Muscle layer of colon (tissue), 2 donors: ENCODE measurements around the gene BCL2L15.

Experiments used
- H3K27ac ChIP-seq: one replicate; pipeline ENCODE4 v1.7.0; 2013; ENCODE audit warnings: low read depth, mild to moderate bottlenecking, low read length, moderate library complexity
- H3K27me3 ChIP-seq, 2 donors: one replicate each; pipeline ENCODE4 v1.7.0; 2013; ENCODE audit warnings: low read length in 2 of 2, mild to moderate bottlenecking in 2 of 2; ENCODE audit not compliant: insufficient read depth in 2 of 2, control insufficient read depth in 1 of 2
- H3K36me3 ChIP-seq: one replicate; pipeline ENCODE4 v1.7.0; 2013; ENCODE audit warnings: mild to moderate bottlenecking, low read length; ENCODE audit not compliant: insufficient read depth
- H3K4me1 ChIP-seq: one replicate; pipeline ENCODE4 v1.7.0; 2013; ENCODE audit warnings: mild to moderate bottlenecking, low read length; ENCODE audit not compliant: insufficient read depth
- H3K4me3 ChIP-seq, 2 donors: one replicate each; pipeline ENCODE4 v1.7.0; 2013; ENCODE audit warnings: low read length in 2 of 2, low read depth in 1 of 2, mild to moderate bottlenecking in 1 of 2, moderate library complexity in 1 of 2
- H3K9ac ChIP-seq: one replicate; pipeline ENCODE4 v1.7.0; 2013; ENCODE audit warnings: low read length
- H3K9me3 ChIP-seq: one replicate; pipeline ENCODE4 v1.7.0; 2013; ENCODE audit warnings: mild to moderate bottlenecking, low read length
- donor health status: abdominal sarcoma.
- donor health status: Adenocarcinoma of cecum.

The BCL2L15 gene

GRCh38 chr1:113849072-113849471 is 38.3 kb downstream of the BCL2L15 start:
- no peak overlapping the region for H3K27ac ChIP-seq
- H3K9me3 ChIP-seq = no peaks in the 10 kb centered on the region
- no peaks in the 10 kb centered on the region for H3K27me3 ChIP-seq
- H3K9ac ChIP-seq = no peak overlapping the region
- no peak overlapping the region for H3K4me3 ChIP-seq
- no peaks in the 10 kb centered on the region for H3K4me1 ChIP-seq
- no peaks in the 10 kb centered on the region for H3K36me3 ChIP-seq

DNA sequence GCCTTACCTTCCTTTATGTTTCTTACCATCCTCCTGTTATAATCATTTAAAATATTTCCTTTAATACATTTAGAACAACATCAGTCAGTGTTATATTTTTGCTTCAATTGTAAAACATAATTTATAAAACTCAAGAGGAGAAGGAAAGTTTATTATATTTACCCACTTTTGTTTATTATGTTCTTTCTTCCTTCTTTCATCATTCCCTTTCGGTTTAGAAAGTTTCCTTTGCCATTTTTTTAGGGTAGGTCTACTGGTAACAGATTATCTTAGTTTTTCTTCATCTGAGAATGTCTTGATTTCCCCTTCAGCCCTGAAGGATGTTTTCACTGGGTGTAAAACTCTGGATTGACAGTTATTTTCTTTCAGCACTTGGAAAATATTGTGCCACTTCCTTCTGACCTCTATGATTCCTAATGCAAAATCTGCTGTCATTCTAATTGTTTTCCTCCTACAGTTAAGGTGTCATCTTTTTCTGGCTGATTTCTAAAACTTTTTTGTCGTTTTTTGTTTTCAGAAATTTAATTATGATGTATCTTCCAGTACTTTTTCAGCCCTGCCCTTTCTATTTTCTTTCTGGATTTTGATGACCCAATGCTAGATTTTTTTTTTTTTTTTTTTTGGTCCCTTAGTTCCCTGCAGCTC is 40.9 kb downstream of the BCL2L15 start:
- Histone ChIP-seq H3K4me1 (no peaks in the 10 kb centered on the region), H3K36me3 (no peaks in the 10 kb centered on the region), H3K9ac (no peak overlapping the region), H3K27ac (no peak overlapping the region), H3K27me3 (no peaks in the 10 kb centered on the region), H3K9me3 (no peaks in the 10 kb centered on the region), H3K4me3 (no peak overlapping the region)

GRCh38 chr1:113836534-113836933 is 50.8 kb downstream of the BCL2L15 start:
- no peak overlapping the region for H3K4me3 ChIP-seq
- H3K9ac ChIP-seq = no peak overlapping the region
- H3K4me1 ChIP-seq = no peaks in the 10 kb centered on the region
- no peaks in the 10 kb centered on the region for H3K36me3 ChIP-seq
- no peaks in the 10 kb centered on the region for H3K27me3 ChIP-seq
- H3K27ac ChIP-seq = no peak overlapping the region
- no peaks in the 10 kb centered on the region for H3K9me3 ChIP-seq

DNA sequence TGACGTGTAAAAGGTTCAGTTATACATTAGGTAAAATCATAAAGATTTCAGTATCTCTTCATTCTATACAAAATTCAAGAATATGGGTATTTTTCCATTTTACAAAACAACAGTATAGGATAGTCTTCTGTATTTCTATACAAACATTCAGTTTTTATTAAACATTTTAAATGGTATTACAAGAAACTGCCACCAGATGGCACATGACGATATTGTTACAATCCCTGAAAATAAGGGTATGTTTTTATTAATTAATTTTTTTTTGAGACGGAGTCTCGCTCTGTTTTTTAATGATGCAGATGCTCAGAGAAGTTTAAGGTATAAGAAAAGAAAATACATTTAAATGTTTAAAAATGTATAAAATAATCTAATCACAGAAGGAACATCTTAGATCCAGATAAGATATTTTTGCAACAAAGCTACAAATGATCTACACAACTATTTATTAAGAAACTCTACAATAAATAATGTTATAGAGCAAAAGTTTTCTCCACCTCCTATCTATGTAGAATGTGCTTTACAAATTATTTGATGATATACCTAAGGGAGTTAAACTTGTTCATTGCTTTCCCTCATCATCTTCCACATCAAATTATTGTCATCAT is 51.6 kb downstream of the BCL2L15 start:
- H3K4me1 ChIP-seq = no peaks in the 10 kb centered on the region

DNA sequence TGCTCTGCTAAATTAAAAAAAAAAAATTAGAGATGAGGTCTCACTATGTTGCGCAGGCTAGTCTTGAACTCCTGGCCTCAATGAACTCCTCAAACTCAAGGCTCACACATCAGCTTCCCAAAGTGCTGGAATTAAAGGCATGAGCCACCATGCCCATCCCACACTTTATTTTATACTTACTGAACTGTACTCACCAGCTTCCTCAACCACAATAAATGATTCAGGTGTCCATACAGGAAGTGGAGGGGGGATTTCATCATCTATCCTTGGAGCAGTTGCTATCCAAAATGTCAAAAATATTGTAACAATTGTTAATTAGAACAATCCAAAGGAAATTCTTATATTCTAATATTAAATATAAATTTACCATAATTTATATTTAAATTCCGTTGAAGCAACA is 52.7 kb downstream of the BCL2L15 start:
- no peak overlapping the region for H3K27ac ChIP-seq
- no peaks in the 10 kb centered on the region for H3K9me3 ChIP-seq
- H3K9ac ChIP-seq = no peak overlapping the region
- H3K36me3 ChIP-seq = no peaks in the 10 kb centered on the region
- H3K4me1 ChIP-seq = no peaks in the 10 kb centered on the region
- H3K27me3 ChIP-seq = no peaks in the 10 kb centered on the region
- H3K4me3 ChIP-seq = no peak overlapping the region

More for the DNA sequence above, 51.6 kb downstream of the BCL2L15 start:
- Histone ChIP-seq H3K9me3 (no peaks in the 10 kb centered on the region), H3K4me3 (no peak overlapping the region), H3K36me3 (no peaks in the 10 kb centered on the region), H3K9ac (no peak overlapping the region), H3K27ac (no peak overlapping the region), H3K27me3 (no peaks in the 10 kb centered on the region)
